ENCODE measurements around the gene MICAL2. TPM values are rescaled to one million over a fixed set of nuclear protein-coding genes. Genes with fewer than 3 reads are reported as not detected.

MICAL2 gene
- total and polyA plus RNA-seq, 8 donors = 4.8 to 38.8 (median 26.5) TPM

GRCh38 chr11:12148882-12149281 lies 38.5 kb downstream of the MICAL2 start:
- intact Hi-C loops (cut with DNase I) = no loop called here
- 93 to 97% methylated on average over 4 of the region's 4 CpGs for WGBS, 2 donors

GRCh38 chr11:12149672-12150225 lies 39.4 kb downstream of the MICAL2 start:
- WGBS, 2 donors = 91 to 94% methylated on average over 6 of the region's 6 CpGs
- DNase-seq (no peak), FAIRE-seq (no peak), ATAC-seq (peak in 1 of 4 donors; percentile 43)
- no peak for TF ChIP-seq CTCF (IDR thresholded peaks at IDR 0.05)
- Histone ChIP-seq H3K27ac (no peak overlapping the region), H3K4me3 (no peak overlapping the region), H3K36me3 (no peaks in the 10 kb centered on the region), H3K9me3 (no peaks in the 10 kb centered on the region), H3K4me1 (no peaks in the 10 kb centered on the region), H3K27me3 (no peaks in the 10 kb centered on the region)
- intact Hi-C loops (cut with DNase I) = no loop called here

More at GRCh38 chr11:12148882-12149281, 38.5 kb downstream of the MICAL2 start:
- TF ChIP-seq CTCF (IDR thresholded peaks at IDR 0.05) = no peak
- H3K4me3 ChIP-seq = no peak overlapping the region
- H3K27me3 ChIP-seq = no peaks in the 10 kb centered on the region
- DNase-seq (no peak), ATAC-seq (no peak), FAIRE-seq (no peak)
- no peaks in the 10 kb centered on the region for H3K4me1 ChIP-seq
- no peaks in the 10 kb centered on the region for H3K9me3 ChIP-seq
- no peaks in the 10 kb centered on the region for H3K36me3 ChIP-seq
- no peak overlapping the region for H3K27ac ChIP-seq

- Histone ChIP-seq H3K4me3 (no peak overlapping the region), H3K27me3 (no peaks in the 10 kb centered on the region), H3K27ac (no peak overlapping the region), H3K36me3 (no peaks in the 10 kb centered on the region), H3K4me1 (no peaks in the 10 kb centered on the region), H3K9me3 (no peaks in the 10 kb centered on the region)
- TF ChIP-seq CTCF (IDR thresholded peaks at IDR 0.05) = no peak
- ATAC-seq = peak in 1 of 4 donors; percentile 31
- 87 to 88% methylated on average over 10 of the region's 10 CpGs for WGBS, 2 donors
- intact Hi-C loops (cut with DNase I) = no loop called here
- FAIRE-seq = no peak
- DNase-seq = no peak
Observed at GRCh38 chr11:12150831-12151382, 40.5 kb downstream of the MICAL2 start.

GRCh38 chr11:12152321-12152720 lies 41.9 kb downstream of the MICAL2 start:
- H3K27ac ChIP-seq = no peak overlapping the region
- FAIRE-seq (no peak), ATAC-seq (no peak), DNase-seq (no peak)
- H3K36me3 ChIP-seq = no peaks in the 10 kb centered on the region
- H3K9me3 ChIP-seq = no peaks in the 10 kb centered on the region
- H3K4me1 ChIP-seq = no peaks in the 10 kb centered on the region
- H3K4me3 ChIP-seq = no peak overlapping the region
- TF ChIP-seq CTCF (IDR thresholded peaks at IDR 0.05) = no peak
- no peaks in the 10 kb centered on the region for H3K27me3 ChIP-seq
- 96 to 97% methylated on average over 2 of the region's 2 CpGs for WGBS, 2 donors
- intact Hi-C loops (cut with DNase I) = no loop called here
